ENCODE results near the gene ANXA11.
"Not testable (repeated sequence)": the region's sequence is repeated elsewhere in the genome, so short reads cannot be mapped to it uniquely, and the experiment has no call there.

The ANXA11 gene

GRCh38 chr10:80165173-80165572, 40.2 kb downstream of the ANXA11 start:
- no peak for DNase-seq

GRCh38 chr10:80164596-80164995, 40.7 kb downstream of the ANXA11 start:
- no peak for DNase-seq

- no peak for DNase-seq
Observed at GRCh38 chr10:80163741-80164341, 41.5 kb downstream of the ANXA11 start.

- no peak for DNase-seq
Observed at GRCh38 chr10:80161321-80162083, 43.8 kb downstream of the ANXA11 start.

- no peak for DNase-seq
Observed at GRCh38 chr10:80160361-80161320, 44.7 kb downstream of the ANXA11 start.

- DNase-seq: no peak
Observed at GRCh38 chr10:80159166-80159873, 46.0 kb downstream of the ANXA11 start.

- no peak for DNase-seq
Observed at GRCh38 chr10:80158598-80159127, 46.7 kb downstream of the ANXA11 start.

GRCh38 chr10:80158126-80158525, 47.2 kb downstream of the ANXA11 start:
- no peak for DNase-seq

- no peak for DNase-seq
Observed at GRCh38 chr10:80157561-80157960, 47.8 kb downstream of the ANXA11 start.

- no peak for DNase-seq
Observed at GRCh38 chr10:80156216-80156615, 49.1 kb downstream of the ANXA11 start.

GRCh38 chr10:80155696-80156215, 49.6 kb downstream of the ANXA11 start:
- DNase-seq: no peak

GRCh38 chr10:80154978-80155695, 50.2 kb downstream of the ANXA11 start:
- no peak for DNase-seq

GRCh38 chr10:80154626-80154977, 50.7 kb downstream of the ANXA11 start:
- no peak for DNase-seq

- no peak for DNase-seq
Observed at GRCh38 chr10:80153460-80153859, 51.9 kb downstream of the ANXA11 start.

- no peak for DNase-seq
Observed at GRCh38 chr10:80152820-80153219, 52.5 kb downstream of the ANXA11 start.

GRCh38 chr10:80150172-80150571, 55.2 kb downstream of the ANXA11 start:
- DNase-seq: no peak

GRCh38 chr10:80149123-80149522, 56.2 kb downstream of the ANXA11 start:
- no peak for DNase-seq

GRCh38 chr10:80148166-80148805, 57.1 kb downstream of the ANXA11 start:
- DNase-seq: no peak

- no peak for DNase-seq
Observed at GRCh38 chr10:80146918-80147317, 58.4 kb downstream of the ANXA11 start.

GRCh38 chr10:80145406-80146308, 59.7 kb downstream of the ANXA11 start:
- not testable (repeated sequence) for DNase-seq

All from CD4-positive, alpha-beta T cell treated with Interleukin-4 for 1 hour (primary cell).